ENCODE data around the gene TRPM4. TPM values are rescaled to one million over a fixed set of nuclear protein-coding genes. Genes with fewer than 3 reads are reported as not detected.

TRPM4 gene
- total RNA-seq, 1 donor from 2014 or later, result 58.5 TPM

DNA sequence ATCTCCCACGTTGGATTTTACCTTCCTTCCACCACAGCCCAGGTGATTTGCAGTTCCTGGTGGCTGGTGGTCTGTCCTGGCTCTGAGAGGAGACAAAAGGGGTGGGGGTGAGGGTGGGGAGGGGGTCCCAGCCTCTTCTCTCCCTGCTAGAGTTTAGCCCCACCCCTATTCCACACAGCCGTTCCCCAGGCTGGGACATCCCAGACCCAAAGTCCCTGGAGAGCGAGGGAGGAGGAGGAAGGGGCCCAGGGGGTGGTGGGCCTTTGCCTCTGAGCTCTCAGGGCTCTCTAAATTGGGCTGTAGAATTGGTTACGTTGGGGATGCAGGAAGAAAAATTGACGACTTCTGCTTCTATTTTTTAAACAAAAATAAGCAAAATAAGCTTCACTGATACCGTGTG lies 85.5 kb downstream of the TRPM4 start:
- Mint-ChIP-seq H3K4me3 (no peak overlapping the region), H3K4me1 (no peaks in the 10 kb centered on the region), H3K27me3 (ENCODE audit: low read depth) (peaks cover 3% of the 10 kb centered on the region), H3K36me3 (no peaks in the 10 kb centered on the region), H3K27ac (no peak overlapping the region), H3K9me3 (no peaks in the 10 kb centered on the region)
- TF ChIP-seq, protein P1, sequence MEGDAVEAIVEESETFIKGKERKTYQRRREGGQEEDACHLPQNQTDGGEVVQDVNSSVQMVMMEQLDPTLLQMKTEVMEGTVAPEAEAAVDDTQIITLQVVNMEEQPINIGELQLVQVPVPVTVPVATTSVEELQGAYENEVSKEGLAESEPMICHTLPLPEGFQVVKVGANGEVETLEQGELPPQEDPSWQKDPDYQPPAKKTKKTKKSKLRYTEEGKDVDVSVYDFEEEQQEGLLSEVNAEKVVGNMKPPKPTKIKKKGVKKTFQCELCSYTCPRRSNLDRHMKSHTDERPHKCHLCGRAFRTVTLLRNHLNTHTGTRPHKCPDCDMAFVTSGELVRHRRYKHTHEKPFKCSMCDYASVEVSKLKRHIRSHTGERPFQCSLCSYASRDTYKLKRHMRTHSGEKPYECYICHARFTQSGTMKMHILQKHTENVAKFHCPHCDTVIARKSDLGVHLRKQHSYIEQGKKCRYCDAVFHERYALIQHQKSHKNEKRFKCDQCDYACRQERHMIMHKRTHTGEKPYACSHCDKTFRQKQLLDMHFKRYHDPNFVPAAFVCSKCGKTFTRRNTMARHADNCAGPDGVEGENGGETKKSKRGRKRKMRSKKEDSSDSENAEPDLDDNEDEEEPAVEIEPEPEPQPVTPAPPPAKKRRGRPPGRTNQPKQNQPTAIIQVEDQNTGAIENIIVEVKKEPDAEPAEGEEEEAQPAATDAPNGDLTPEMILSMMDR (IDR thresholded peaks at IDR 0.05; ENCODE audit: unreplicated experiment), result no peak
- DNase-seq (ENCODE audit: low spot score in 2 of 2, unreplicated experiment in 2 of 2), result no peak

DNA sequence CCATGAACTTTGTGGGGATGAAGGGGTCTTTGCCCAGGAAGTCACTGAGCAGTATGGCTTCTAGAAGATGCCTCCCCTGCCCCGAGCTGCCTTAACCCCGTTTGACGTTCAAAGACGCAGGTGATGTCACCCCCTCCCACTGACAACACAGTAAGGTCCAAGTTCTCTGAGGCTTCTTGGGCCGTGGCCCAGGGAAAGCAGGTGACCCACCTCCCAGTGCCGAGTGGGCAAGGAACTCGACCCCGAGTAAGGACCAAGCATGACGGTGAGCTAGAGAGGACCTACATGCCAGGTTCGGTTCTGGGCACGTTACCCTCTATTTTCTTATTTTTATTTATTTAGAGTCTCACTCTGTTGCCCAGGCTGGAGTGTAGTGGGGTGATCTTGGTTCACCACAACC lies 86.1 kb downstream of the TRPM4 start:
- Mint-ChIP-seq H3K27me3 (ENCODE audit: low read depth) (peaks cover 3% of the 10 kb centered on the region), H3K4me1 (no peaks in the 10 kb centered on the region), H3K9me3 (no peaks in the 10 kb centered on the region), H3K4me3 (no peak overlapping the region), H3K27ac (no peak overlapping the region), H3K36me3 (no peaks in the 10 kb centered on the region)
- DNase-seq (ENCODE audit: low spot score in 2 of 2, unreplicated experiment in 2 of 2), result no peak
- TF ChIP-seq, protein P1 (IDR thresholded peaks at IDR 0.05; ENCODE audit: unreplicated experiment), result no peak

DNA sequence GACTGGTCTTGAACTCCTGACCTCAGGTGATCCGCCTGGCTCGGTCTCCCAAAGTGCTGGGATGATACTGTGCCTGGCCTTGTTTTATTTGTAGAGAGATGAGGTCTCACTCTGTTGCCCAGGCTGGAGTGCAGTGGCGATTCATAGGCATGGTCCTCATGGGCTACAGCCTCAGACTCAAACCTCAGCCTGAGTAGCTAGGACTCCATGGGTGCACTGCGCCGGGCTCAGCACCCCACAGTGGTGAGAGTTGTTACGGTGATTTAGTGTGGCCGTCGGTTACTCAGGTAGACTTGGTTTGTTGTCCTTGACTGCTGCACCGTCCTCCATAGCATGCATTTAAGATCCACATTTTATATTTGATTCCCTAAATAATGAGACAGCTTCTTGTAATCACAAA lies 86.7 kb downstream of the TRPM4 start:
- Mint-ChIP-seq H3K27ac (no peak overlapping the region), H3K27me3 (ENCODE audit: low read depth) (no peaks in the 10 kb centered on the region), H3K36me3 (no peaks in the 10 kb centered on the region), H3K4me1 (no peaks in the 10 kb centered on the region), H3K4me3 (no peak overlapping the region), H3K9me3 (no peaks in the 10 kb centered on the region)
- no peak for DNase-seq (ENCODE audit: low spot score in 2 of 2, unreplicated experiment in 2 of 2)
- TF ChIP-seq, protein P1 (IDR thresholded peaks at IDR 0.05; ENCODE audit: unreplicated experiment), result no peak

DNA sequence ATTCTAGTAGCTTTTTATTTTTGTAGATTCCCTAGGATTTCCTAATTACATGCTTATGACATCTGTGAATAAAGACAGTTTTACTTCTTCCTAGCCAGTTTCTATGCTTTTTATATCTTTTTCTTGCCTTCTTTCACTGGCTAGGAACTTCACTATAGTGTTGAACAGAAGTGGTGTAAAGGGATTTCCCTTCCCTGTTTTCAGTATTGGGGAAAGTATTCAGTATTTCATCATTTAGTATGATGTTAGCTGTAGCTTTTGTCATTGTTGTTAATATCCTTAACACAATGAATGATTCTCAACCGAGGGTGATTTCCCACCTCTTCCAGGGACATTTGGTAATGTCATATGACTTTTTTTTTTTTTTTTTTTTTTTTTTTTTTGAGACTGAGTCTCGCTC lies 90.1 kb downstream of the TRPM4 start:
- no peaks in the 10 kb centered on the region for H3K36me3 Mint-ChIP-seq
- peaks cover 5% of the 10 kb centered on the region for H3K9me3 Mint-ChIP-seq
- no peaks in the 10 kb centered on the region for H3K4me1 Mint-ChIP-seq
- no peak overlapping the region for H3K4me3 Mint-ChIP-seq
- no peak for DNase-seq (ENCODE audit: low spot score in 2 of 2, unreplicated experiment in 2 of 2)
- TF ChIP-seq, protein P1 (IDR thresholded peaks at IDR 0.05; ENCODE audit: unreplicated experiment), result no peak
- H3K27me3 Mint-ChIP-seq (ENCODE audit: low read depth), result peaks cover 17% of the 10 kb centered on the region
- no peak overlapping the region for H3K27ac Mint-ChIP-seq

DNA sequence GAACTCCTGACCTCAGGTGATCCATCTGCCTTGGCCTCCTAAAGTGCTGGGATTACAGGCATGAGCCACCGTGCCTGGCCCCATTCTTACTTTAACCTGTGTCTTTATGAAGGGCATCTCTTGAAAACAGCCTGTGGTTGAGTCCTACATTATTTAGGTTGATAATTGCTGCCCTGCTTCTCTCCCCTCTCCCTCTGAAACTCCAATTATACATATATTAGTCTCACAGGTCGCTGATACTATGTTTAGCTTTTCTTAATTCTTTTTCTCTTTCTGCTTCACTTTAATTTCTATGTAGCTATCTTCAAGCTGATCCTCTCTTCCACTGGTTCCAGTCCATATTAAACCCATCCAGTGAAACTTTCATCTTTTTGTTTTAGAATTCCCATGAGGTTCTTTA lies 92.3 kb downstream of the TRPM4 start:
- no peaks in the 10 kb centered on the region for H3K36me3 Mint-ChIP-seq
- H3K4me3 Mint-ChIP-seq, result no peak overlapping the region
- H3K4me1 Mint-ChIP-seq, result no peaks in the 10 kb centered on the region
- DNase-seq (ENCODE audit: low spot score in 2 of 2, unreplicated experiment in 2 of 2), result no peak
- TF ChIP-seq, protein P1 (IDR thresholded peaks at IDR 0.05; ENCODE audit: unreplicated experiment), result no peak
- H3K27ac Mint-ChIP-seq, result no peak overlapping the region
- H3K27me3 Mint-ChIP-seq (ENCODE audit: low read depth), result peaks cover 19% of the 10 kb centered on the region
- peaks cover 5% of the 10 kb centered on the region for H3K9me3 Mint-ChIP-seq

DNA sequence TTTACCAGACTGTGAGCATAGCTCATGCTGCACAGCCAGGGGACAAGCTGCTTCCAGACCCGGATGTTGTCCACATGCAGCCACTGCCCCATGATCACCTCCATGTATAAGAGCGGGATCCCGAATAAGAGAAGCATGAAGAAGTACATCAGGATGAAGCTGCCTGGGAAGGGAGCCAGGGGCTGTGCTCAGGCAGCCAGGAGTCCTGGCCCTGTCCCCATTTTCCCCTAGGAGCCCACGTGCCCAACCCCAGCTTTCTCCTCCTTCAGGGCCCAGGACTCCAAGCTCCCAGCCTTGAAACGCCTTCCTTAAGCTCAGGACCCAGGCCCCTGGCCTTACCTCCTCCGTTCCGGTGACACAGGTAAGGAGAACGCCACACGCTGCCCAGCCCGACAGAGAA lies 98.1 kb downstream of the TRPM4 start:
- no peak overlapping the region for H3K4me3 Mint-ChIP-seq
- H3K9me3 Mint-ChIP-seq, result peaks cover 27% of the 10 kb centered on the region
- no peaks in the 10 kb centered on the region for H3K36me3 Mint-ChIP-seq
- no peaks in the 10 kb centered on the region for H3K4me1 Mint-ChIP-seq
- H3K27me3 Mint-ChIP-seq (ENCODE audit: low read depth), result peaks cover 15% of the 10 kb centered on the region
- no peak overlapping the region for H3K27ac Mint-ChIP-seq
- TF ChIP-seq, protein P1 (IDR thresholded peaks at IDR 0.05; ENCODE audit: unreplicated experiment), result no peak
- no peak for DNase-seq (ENCODE audit: low spot score in 2 of 2, unreplicated experiment in 2 of 2)
